ENCODE data around the gene ARHGEF11. TPM values are rescaled to one million over a fixed set of nuclear protein-coding genes. Genes with fewer than 3 reads are reported as not detected.
"Not testable (repeated sequence)": the region's sequence is repeated elsewhere in the genome, so short reads cannot be mapped to it uniquely, and the experiment has no call there.

The ARHGEF11 gene
- total RNA-seq, 1 experiment from 2014 or later, result 45.5 TPM

DNA sequence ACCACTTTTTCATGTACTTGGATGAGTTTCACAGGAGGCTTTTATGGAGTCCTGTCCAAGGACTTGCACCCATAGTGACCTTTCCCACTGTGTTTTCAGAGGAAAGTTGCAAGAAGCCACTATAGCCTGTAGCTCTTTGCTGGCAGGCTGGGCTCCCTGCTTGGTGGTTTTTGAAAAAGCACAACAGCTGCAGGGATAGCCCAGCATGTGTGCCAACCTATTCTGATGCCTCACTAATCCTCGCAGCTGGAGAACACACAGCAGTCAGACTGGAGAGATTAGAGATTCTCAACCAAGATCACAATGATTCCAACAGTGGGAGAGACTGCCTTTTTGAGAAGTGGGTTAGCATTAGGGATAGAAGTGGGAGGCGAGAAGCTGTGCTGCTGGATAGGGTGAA is 24.1 kb upstream of the ARHGEF11 start:
- CTCF ChIA-PET, result no interaction called here
- Histone ChIP-seq H3K36me3 (ENCODE audit: control insufficient read depth, insufficient read depth, low read length) (no peaks in the 10 kb centered on the region), H3K27me3 (replicated peaks; ENCODE audit: control insufficient read depth, insufficient read depth, low read length) (no peaks in the 10 kb centered on the region), H3K4me1 (no peaks in the 10 kb centered on the region), H3K9me3 (no peaks in the 10 kb centered on the region), H3K4me3 (ENCODE audit: low read depth, low read length) (no peak overlapping the region)
- Mint-ChIP-seq H3K4me1 (ENCODE audit: low read depth, unreplicated experiment) (peaks cover 8% of the 10 kb centered on the region), H3K9me3 (ENCODE audit: unreplicated experiment) (no peaks in the 10 kb centered on the region), H3K36me3 (ENCODE audit: insufficient read depth, unreplicated experiment) (no peaks in the 10 kb centered on the region), H3K27me3 (ENCODE audit: insufficient read depth, unreplicated experiment) (peaks cover 4% of the 10 kb centered on the region), H3K4me3 (ENCODE audit: unreplicated experiment) (no peak overlapping the region), H3K27ac (ENCODE audit: unreplicated experiment) (no peak overlapping the region)
- DNase-seq, result no peak
- POLR2A ChIA-PET, result no interaction called here
- no peak for TF ChIP-seq CTCF (IDR thresholded peaks at IDR 0.05; ENCODE audit: insufficient read depth in 1 of 2, low read depth in 1 of 2, low read length in 1 of 2, severe bottlenecking in 1 of 2, unreplicated experiment in 1 of 2)
- intact Hi-C loops (cut with micrococcal nuclease; ENCODE audit: unreplicated experiment), result no loop called here
- BruUV-seq (replicated peaks), result no TSS peak

DNA sequence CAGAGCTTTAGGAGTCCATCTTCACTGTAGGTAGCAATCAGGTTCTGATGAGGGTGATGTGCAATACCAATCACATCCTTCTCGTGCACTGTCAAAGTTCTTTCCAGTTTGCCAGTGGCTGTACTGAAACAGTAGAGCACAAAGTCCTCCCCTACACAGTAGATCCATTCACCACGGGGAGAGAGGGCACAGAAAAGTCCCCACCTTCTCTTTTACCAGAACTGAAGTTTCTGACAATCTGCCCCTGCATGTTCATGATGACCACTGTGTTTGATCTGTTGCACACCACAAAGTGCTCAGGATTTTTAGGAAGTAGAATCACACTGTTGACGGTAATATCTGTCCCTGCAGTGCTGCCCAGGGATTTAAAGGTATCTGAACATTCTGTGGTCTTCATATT is 13.7 kb upstream of the ARHGEF11 start:
- H3K9me3 ChIP-seq; H3K4me3 ChIP-seq (ENCODE audit: low read depth, low read length); H3K27me3 Mint-ChIP-seq (ENCODE audit: insufficient read depth, unreplicated experiment); H3K36me3 ChIP-seq (ENCODE audit: control insufficient read depth, insufficient read depth, low read length); H3K27ac Mint-ChIP-seq (ENCODE audit: unreplicated experiment); H3K27me3 ChIP-seq (replicated peaks; ENCODE audit: control insufficient read depth, insufficient read depth, low read length); CTCF ChIA-PET; H3K4me1 ChIP-seq; POLR2A ChIA-PET; DNase-seq; H3K4me3 Mint-ChIP-seq (ENCODE audit: unreplicated experiment); BruUV-seq (replicated peaks); H3K4me1 Mint-ChIP-seq (ENCODE audit: low read depth, unreplicated experiment); intact Hi-C loops (cut with micrococcal nuclease; ENCODE audit: unreplicated experiment); H3K36me3 Mint-ChIP-seq (ENCODE audit: insufficient read depth, unreplicated experiment): not testable (repeated sequence)
- peaks cover 11% of the 10 kb centered on the region for H3K9me3 Mint-ChIP-seq (ENCODE audit: unreplicated experiment)

GRCh38 chr1:157056269-157056668 is 10.7 kb upstream of the ARHGEF11 start:
- Histone ChIP-seq H3K36me3 (ENCODE audit: control insufficient read depth, insufficient read depth, low read length) (no peaks in the 10 kb centered on the region), H3K4me3 (ENCODE audit: low read depth, low read length) (no peak overlapping the region), H3K27me3 (replicated peaks; ENCODE audit: control insufficient read depth, insufficient read depth, low read length) (no peaks in the 10 kb centered on the region), H3K4me1 (no peaks in the 10 kb centered on the region), H3K9me3 (peaks cover 11% of the 10 kb centered on the region)
- Mint-ChIP-seq H3K36me3 (ENCODE audit: insufficient read depth, unreplicated experiment) (no peaks in the 10 kb centered on the region), H3K27ac (ENCODE audit: unreplicated experiment) (no peak overlapping the region), H3K9me3 (ENCODE audit: unreplicated experiment) (peaks cover 23% of the 10 kb centered on the region), H3K4me3 (ENCODE audit: unreplicated experiment) (no peak overlapping the region), H3K4me1 (ENCODE audit: low read depth, unreplicated experiment) (no peaks in the 10 kb centered on the region), H3K27me3 (ENCODE audit: insufficient read depth, unreplicated experiment) (peaks cover 3% of the 10 kb centered on the region)
- TF ChIP-seq CTCF (IDR thresholded peaks at IDR 0.05; ENCODE audit: insufficient read depth in 1 of 2, low read depth in 1 of 2, low read length in 1 of 2, severe bottlenecking in 1 of 2, unreplicated experiment in 1 of 2), result no peak
- ChIA-PET POLR2A (no interaction called here), CTCF (no interaction called here)
- no peak for DNase-seq
- no TSS peak for BruUV-seq (replicated peaks)
- intact Hi-C loops (cut with micrococcal nuclease; ENCODE audit: unreplicated experiment), result no loop called here

DNA sequence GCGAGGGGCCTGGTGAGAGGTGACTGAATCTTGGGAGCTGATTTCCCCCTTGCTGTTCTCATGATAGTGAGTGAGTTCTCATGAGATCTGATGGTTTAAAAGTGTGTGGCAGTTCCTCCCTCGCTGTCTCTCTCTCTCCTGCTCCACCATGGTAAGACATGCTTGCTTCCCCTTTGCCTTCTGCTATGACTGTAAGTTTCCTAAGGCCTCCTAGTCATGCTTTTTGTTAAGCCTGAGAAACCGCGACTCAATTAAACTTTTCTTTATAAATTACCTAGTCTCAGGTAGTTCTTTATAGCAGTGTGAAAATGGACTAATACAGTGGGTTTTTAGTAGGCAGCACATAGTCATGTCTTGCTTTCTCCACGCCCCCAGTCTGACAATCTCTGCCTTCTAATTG is 10.2 kb upstream of the ARHGEF11 start:
- H3K4me3 ChIP-seq (ENCODE audit: low read depth, low read length); H3K27ac Mint-ChIP-seq (ENCODE audit: unreplicated experiment); H3K9me3 ChIP-seq; H3K36me3 ChIP-seq (ENCODE audit: control insufficient read depth, insufficient read depth, low read length); intact Hi-C loops (cut with micrococcal nuclease; ENCODE audit: unreplicated experiment); DNase-seq; H3K4me1 Mint-ChIP-seq (ENCODE audit: low read depth, unreplicated experiment); CTCF ChIA-PET; BruUV-seq (replicated peaks); H3K4me1 ChIP-seq; H3K27me3 ChIP-seq (replicated peaks; ENCODE audit: control insufficient read depth, insufficient read depth, low read length); POLR2A ChIA-PET; H3K4me3 Mint-ChIP-seq (ENCODE audit: unreplicated experiment); H3K27me3 Mint-ChIP-seq (ENCODE audit: insufficient read depth, unreplicated experiment); H3K36me3 Mint-ChIP-seq (ENCODE audit: insufficient read depth, unreplicated experiment): not testable (repeated sequence)
- H3K9me3 Mint-ChIP-seq (ENCODE audit: unreplicated experiment), result peaks cover 28% of the 10 kb centered on the region

Data from Caco-2 (cell line).